ENCODE data around the gene SORCS2. TPM values are rescaled to one million over a fixed set of nuclear protein-coding genes. Genes with fewer than 3 reads are reported as not detected.

SORCS2 gene
- total and polyA plus RNA-seq, 2 of the 4 experiments (the other 2 are of a cell fraction): 0.36 to 0.62 TPM

- Histone ChIP-seq H3K9me3 (ENCODE audit: control insufficient read depth, insufficient read depth, low read length) (no peaks in the 10 kb centered on the region), H3K4me1 (ENCODE audit: control insufficient read depth, insufficient read depth, low read length) (no peaks in the 10 kb centered on the region), H4K5ac (ENCODE audit: low read depth, low read length) (no peak overlapping the region), H2AFZ (replicated peaks; ENCODE audit: low read length, poor library complexity) (peak overlapping the region; percentile 49), H3K27ac (ENCODE audit: insufficient read depth, low read length) (no peak overlapping the region), H3K36me3 (ENCODE audit: control insufficient read depth, insufficient read depth, low read length) (no peaks in the 10 kb centered on the region), H3K4ac (ENCODE audit: low read depth, low read length) (no peak overlapping the region), H3K14ac (replicated peaks; ENCODE audit: low read depth, low read length) (no peak overlapping the region), H3K9ac (ENCODE audit: low read depth, low read length) (no peak overlapping the region), H2BK15ac (ENCODE audit: low read depth, low read length) (no peak overlapping the region), H2AK9ac (replicated peaks; ENCODE audit: low read depth, low read length, poor library complexity) (no peak overlapping the region), H3K23ac (ENCODE audit: low read depth, low read length) (no peak overlapping the region), H3K9me1 (ENCODE audit: insufficient read depth, low read length) (no peaks in the 10 kb centered on the region), H4K20me1 (ENCODE audit: insufficient read depth, low read length) (no peaks in the 10 kb centered on the region), H3K27me3 (ENCODE audit: control insufficient read depth, insufficient read depth, low read length) (peaks cover 55% of the 10 kb centered on the region), H2BK120ac (ENCODE audit: low read depth, low read length) (no peak overlapping the region), H3K18ac (ENCODE audit: low read depth, low read length) (no peak overlapping the region), H4K8ac (ENCODE audit: low read depth in 2 of 2, low read length in 2 of 2) (no peak overlapping the region), H3K4me2 (ENCODE audit: low read depth, low read length) (no peak overlapping the region), H3K79me1 (ENCODE audit: low read depth in 1 of 2, low read length in 2 of 2) (no peaks in the 10 kb centered on the region), H2BK20ac (ENCODE audit: low read depth, low read length) (no peak overlapping the region), H3K56ac (ENCODE audit: extremely low read depth, insufficient read depth, low read length) (no peak overlapping the region), H3K4me3 (ENCODE audit: insufficient read depth, low read depth, low read length) (no peak overlapping the region), H4K91ac (ENCODE audit: insufficient read depth, low read depth, low read length) (no peak overlapping the region), H2BK5ac (ENCODE audit: low read depth, low read length, poor library complexity, severe bottlenecking) (no peak overlapping the region), H2AK5ac (ENCODE audit: low read depth, low read length) (no peak overlapping the region)
- no TSS peak for BruUV-seq (replicated peaks)
- WGBS, 2 experiments (ENCODE audit: extremely low coverage in 2 of 2, insufficient read length in 1 of 2): no CpG with 5 or more reads among the region's 28 CpGs
- ChIA-PET CTCF (no interaction called here), POLR2A (ENCODE audit: unreplicated experiment) (no interaction called here)
- intact Hi-C loops (cut with micrococcal nuclease) (no loop called here), in situ Hi-C loops (cut with MboI; ENCODE audit: low sequenced_read_pairs) (no loop called here), dilution Hi-C loops (cut with HindIII; ENCODE audit: low sequenced_read_pairs, unreplicated experiment) (no loop called here)
- DNase-seq (no peak), ATAC-seq (ENCODE audit: low read depth) (no peak)
- TF ChIP-seq NFE2L2 (IDR thresholded peaks at IDR 0.05; ENCODE audit: low read depth, low read length) (no peak), RFX5 (IDR thresholded peaks at IDR 0.05; ENCODE audit: low read depth, low read length) (no peak), MAFK (IDR thresholded peaks at IDR 0.05; ENCODE audit: low read depth, low read length) (no peak), CTCF (conservative IDR thresholded peaks at IDR 0.05; ENCODE audit: low read depth, low read length) (no peak), BHLHE40 (IDR thresholded peaks at IDR 0.05; ENCODE audit: low read depth, low read length) (no peak), SMC3 (IDR thresholded peaks at IDR 0.05; ENCODE audit: low read depth, low read length) (no peak), ELK1 (IDR thresholded peaks at IDR 0.05; ENCODE audit: borderline replicate concordance, low read depth, low read length) (no peak), MXI1 (IDR thresholded peaks at IDR 0.05; ENCODE audit: borderline replicate concordance, low read depth, low read length) (no peak), CHD1 (IDR thresholded peaks at IDR 0.05; ENCODE audit: low read depth, low read length) (no peak), RCOR1 (IDR thresholded peaks at IDR 0.05; ENCODE audit: insufficient replicate concordance, low read length) (no peak), FOS (IDR thresholded peaks at IDR 0.05; ENCODE audit: low read depth, low read length) (no peak), USF2 (IDR thresholded peaks at IDR 0.05; ENCODE audit: low read depth, low read length) (no peak), RAD21 (IDR thresholded peaks at IDR 0.05; ENCODE audit: low read length) (no peak), CEBPB (IDR thresholded peaks at IDR 0.05; ENCODE audit: low read depth, low read length) (no peak)
Measured at GRCh38 chr4:7526929-7527535, 334.7 kb downstream of the SORCS2 start.
